Endodermal cell (in vitro differentiated cells): ENCODE data around the gene HECTD1. TPM values are rescaled to one million over a fixed set of nuclear protein-coding genes. Genes with fewer than 3 reads are reported as not detected.

ENCODE experiments used
- DNase-seq: peaks from one replicate; pipeline ENCODE4 v3.0.0-alpha.2; 2017
- H3K27ac ChIP-seq: 2 replicates; pipeline ENCODE4 v1.5.1; 2013; ENCODE audit warnings: mild to moderate bottlenecking, low read depth, low read length, moderate library complexity
- H3K27me3 ChIP-seq: 2 replicates; pipeline ENCODE4 v1.6.1; 2013; ENCODE audit warnings: mild to moderate bottlenecking, low read length, moderate library complexity; ENCODE audit not compliant: insufficient read depth, control insufficient read depth, poor library complexity, severe bottlenecking
- H3K36me3 ChIP-seq: 2 replicates; pipeline ENCODE4 v1.7.0; 2013; ENCODE audit warnings: mild to moderate bottlenecking, low read length, moderate library complexity; ENCODE audit not compliant: control insufficient read depth, insufficient read depth
- H3K4me1 ChIP-seq: one replicate; pipeline ENCODE4 v1.7.0; 2013; ENCODE audit warnings: low read length; ENCODE audit not compliant: control insufficient read depth, insufficient read depth
- H3K4me3 ChIP-seq: 2 replicates; pipeline ENCODE4 v1.5.1; 2013; ENCODE audit warnings: mild to moderate bottlenecking, low read length, moderate library complexity
- H3K9ac ChIP-seq: 2 replicates; pipeline ENCODE4 v1.6.1; 2013; ENCODE audit warnings: mild to moderate bottlenecking, low read length, moderate library complexity; ENCODE audit not compliant: poor library complexity, severe bottlenecking; ENCODE audit errors: extremely low read depth
- H3K9me3 ChIP-seq: 2 replicates; pipeline ENCODE4 v1.6.1; 2013; ENCODE audit warnings: mild to moderate bottlenecking, low read length, moderate library complexity; ENCODE audit not compliant: control insufficient read depth
- H3K27ac Mint-ChIP-seq: 2 replicates; pipeline ENCODE4 v1.8.0; 2020; ENCODE audit warnings: mixed read lengths
- H3K27me3 Mint-ChIP-seq: 2 replicates; pipeline ENCODE4 v1.8.0; 2021; ENCODE audit warnings: mild to moderate bottlenecking, mixed read lengths; ENCODE audit not compliant: insufficient read depth
- H3K36me3 Mint-ChIP-seq: 2 replicates; pipeline ENCODE4 v1.8.0; 2020; ENCODE audit warnings: low read depth, mixed read lengths
- H3K4me1 Mint-ChIP-seq: 2 replicates; pipeline ENCODE4 v1.8.0; 2020; ENCODE audit warnings: mixed read lengths
- H3K4me3 Mint-ChIP-seq: 2 replicates; pipeline ENCODE4 v1.8.0; 2020; ENCODE audit warnings: mild to moderate bottlenecking, moderate library complexity, mixed read lengths
- H3K9me3 Mint-ChIP-seq: 2 replicates; pipeline ENCODE4 v1.8.0; 2020; ENCODE audit warnings: mild to moderate bottlenecking, mixed read lengths
- WGBS, 2 experiments: methylation state at CpG; one replicate each; pipeline versions ENCODE4 v1.1.5 to v1.1.7; 2013; ENCODE audit warnings: missing lambda C conversion rate in 2 of 2, mixed read lengths in 1 of 2; ENCODE audit not compliant: insufficient coverage in 1 of 2, insufficient read length in 1 of 2; 5-methylcytosine and 5-hydroxymethylcytosine counted together
- total RNA-seq, 2 donors: library from RNA; stranded (reverse); fragmentation: NEBNext Ultra II Directional in 1 of 2; extraction: Animal tissue kit (Norgen Biotek cat#: 25700) in 1 of 2; gene quantifications; 2 replicates in 1 of 2; 3 replicates in 1 of 2; pipeline ENCODE4 v1.2.1, GENCODE V29; 2021
- TF ChIP-seq, protein P1 (sequence below): fragments of 200-600 bp; sonication (generic); conservative IDR thresholded peaks from 2 replicates; pipeline ENCODE4 v1.5.0; 2021; ENCODE audit warnings: antibody characterized with exemption, mild to moderate bottlenecking

The HECTD1 gene
- total RNA-seq, 2 donors from 2014 or later: 118 to 132 TPM

DNA sequence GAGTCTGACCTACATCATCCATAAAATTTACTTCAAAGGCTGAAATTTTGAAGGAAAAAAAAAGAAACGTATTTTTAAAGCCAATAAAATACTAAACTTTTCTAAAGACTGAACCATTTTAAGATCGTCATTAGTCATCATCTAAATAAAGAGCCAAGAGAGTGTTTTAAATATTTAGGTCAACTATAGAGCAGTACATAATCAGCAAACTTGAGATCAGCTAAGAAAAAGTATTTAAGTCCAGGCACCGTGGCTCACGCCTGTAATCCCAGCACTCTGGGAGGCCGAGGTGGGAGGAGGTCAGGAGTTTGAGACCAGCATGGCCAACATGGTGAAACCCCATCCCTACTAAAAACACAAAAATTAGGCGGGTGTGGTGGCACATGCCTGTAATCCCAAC, 35.5 kb downstream of the HECTD1 start:
- DNase-seq: no peak
- Histone ChIP-seq H3K4me3 (no peak overlapping the region), H3K9me3 (no peaks in the 10 kb centered on the region), H3K4me1 (no peaks in the 10 kb centered on the region), H3K27ac (no peak overlapping the region), H3K9ac (no peak overlapping the region), H3K27me3 (no peaks in the 10 kb centered on the region), H3K36me3 (peaks cover 90% of the 10 kb centered on the region)
- Mint-ChIP-seq H3K4me1 (peaks cover 3% of the 10 kb centered on the region), H3K27ac (no peak overlapping the region), H3K27me3 (no peaks in the 10 kb centered on the region), H3K4me3 (no peak overlapping the region), H3K9me3 (no peaks in the 10 kb centered on the region), H3K36me3 (peaks cover 67% of the 10 kb centered on the region)
- TF ChIP-seq, protein P1, sequence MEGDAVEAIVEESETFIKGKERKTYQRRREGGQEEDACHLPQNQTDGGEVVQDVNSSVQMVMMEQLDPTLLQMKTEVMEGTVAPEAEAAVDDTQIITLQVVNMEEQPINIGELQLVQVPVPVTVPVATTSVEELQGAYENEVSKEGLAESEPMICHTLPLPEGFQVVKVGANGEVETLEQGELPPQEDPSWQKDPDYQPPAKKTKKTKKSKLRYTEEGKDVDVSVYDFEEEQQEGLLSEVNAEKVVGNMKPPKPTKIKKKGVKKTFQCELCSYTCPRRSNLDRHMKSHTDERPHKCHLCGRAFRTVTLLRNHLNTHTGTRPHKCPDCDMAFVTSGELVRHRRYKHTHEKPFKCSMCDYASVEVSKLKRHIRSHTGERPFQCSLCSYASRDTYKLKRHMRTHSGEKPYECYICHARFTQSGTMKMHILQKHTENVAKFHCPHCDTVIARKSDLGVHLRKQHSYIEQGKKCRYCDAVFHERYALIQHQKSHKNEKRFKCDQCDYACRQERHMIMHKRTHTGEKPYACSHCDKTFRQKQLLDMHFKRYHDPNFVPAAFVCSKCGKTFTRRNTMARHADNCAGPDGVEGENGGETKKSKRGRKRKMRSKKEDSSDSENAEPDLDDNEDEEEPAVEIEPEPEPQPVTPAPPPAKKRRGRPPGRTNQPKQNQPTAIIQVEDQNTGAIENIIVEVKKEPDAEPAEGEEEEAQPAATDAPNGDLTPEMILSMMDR: no peak
- WGBS, 2 experiments: 92 to 96% methylated on average over 4 to 5 of the region's 6 CpGs

DNA sequence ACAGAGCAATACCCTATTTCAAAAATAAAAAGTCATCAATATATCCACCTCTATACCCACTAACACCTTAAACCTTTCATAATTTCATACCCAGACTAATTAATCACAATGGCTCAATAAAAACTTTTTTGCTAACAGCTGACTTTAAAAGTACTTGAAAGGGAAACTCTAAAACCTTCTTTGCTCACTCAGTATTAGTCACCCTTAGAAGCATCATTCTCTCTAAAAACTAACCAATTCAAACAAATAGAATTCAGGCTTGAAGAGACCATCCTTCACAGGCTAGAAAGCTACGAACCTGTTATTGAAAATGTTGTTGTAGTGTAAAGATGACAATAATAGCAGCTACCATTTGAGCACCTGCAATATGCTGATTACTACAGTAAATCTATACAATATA, 37.2 kb downstream of the HECTD1 start:
- TF ChIP-seq, protein P1: no peak

DNA sequence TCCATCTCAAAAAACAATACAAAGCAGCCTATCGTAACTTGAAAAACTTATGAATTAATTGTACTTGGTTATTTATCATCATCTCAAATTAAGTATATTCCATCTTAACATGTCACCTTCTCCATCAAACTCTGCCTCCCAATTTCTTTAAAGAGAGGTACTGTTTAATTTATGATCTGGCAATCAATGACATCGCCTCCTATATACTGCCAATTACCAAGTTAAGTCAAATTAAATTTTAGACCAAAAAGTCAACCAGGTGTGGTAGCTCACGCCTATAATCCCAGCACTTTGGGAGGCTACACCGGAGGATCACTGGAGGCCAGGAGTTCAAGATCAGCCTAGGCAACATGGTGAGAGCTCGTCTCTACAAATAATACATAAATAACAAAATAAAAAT, 37.7 kb downstream of the HECTD1 start:
- H3K27ac Mint-ChIP-seq: no peak overlapping the region
- no peak for DNase-seq
- Histone ChIP-seq H3K27ac (no peak overlapping the region), H3K36me3 (peaks cover 98% of the 10 kb centered on the region), H3K4me3 (no peak overlapping the region), H3K4me1 (no peaks in the 10 kb centered on the region), H3K9ac (no peak overlapping the region), H3K27me3 (no peaks in the 10 kb centered on the region), H3K9me3 (no peaks in the 10 kb centered on the region)
- H3K4me1 Mint-ChIP-seq: peaks cover 3% of the 10 kb centered on the region
- H3K9me3 Mint-ChIP-seq: no peaks in the 10 kb centered on the region
- peaks cover 68% of the 10 kb centered on the region for H3K36me3 Mint-ChIP-seq
- TF ChIP-seq, protein P1: no peak
- no peaks in the 10 kb centered on the region for H3K27me3 Mint-ChIP-seq
- WGBS, 2 experiments: 100% methylated on average over 1 to 5 of the region's 5 CpGs
- no peak overlapping the region for H3K4me3 Mint-ChIP-seq

More for the DNA sequence above, 37.2 kb downstream of the HECTD1 start:
- Histone ChIP-seq H3K9me3 (no peaks in the 10 kb centered on the region), H3K27ac (no peak overlapping the region), H3K27me3 (no peaks in the 10 kb centered on the region), H3K36me3 (peaks cover 98% of the 10 kb centered on the region), H3K9ac (no peak overlapping the region), H3K4me3 (no peak overlapping the region), H3K4me1 (no peaks in the 10 kb centered on the region)
- no peak overlapping the region for H3K27ac Mint-ChIP-seq
- DNase-seq: no peak
- H3K4me1 Mint-ChIP-seq: peaks cover 3% of the 10 kb centered on the region
- no peaks in the 10 kb centered on the region for H3K9me3 Mint-ChIP-seq
- peaks cover 68% of the 10 kb centered on the region for H3K36me3 Mint-ChIP-seq
- WGBS, 2 experiments: no CpG with 5 or more reads among the region's 1 CpG
- no peaks in the 10 kb centered on the region for H3K27me3 Mint-ChIP-seq
- no peak overlapping the region for H3K4me3 Mint-ChIP-seq
